Natural killer cell treated with Interleukin-12 subunit alpha and Interleukin-12 subunit beta and Interleukin-15 and Interleukin-18, amount 100 ng/mL, for 72 hours (primary cell): ENCODE measurements around the gene MEIS3. TPM values are rescaled to one million over a fixed set of nuclear protein-coding genes. Genes with fewer than 3 reads are reported as not detected.

Experiments
- ATAC-seq, 2 donors: fragments of 150-1000 bp; cut with Tn5 transposase in 1 of 2; sonication (Bioruptor Pico), chemical (Tn5 transposase) in 1 of 2; 2 replicates each; pipeline ENCODE4 v1.10.0; 2021
- DNase-seq: peaks from one replicate; pipeline ENCODE4 v3.0.0; 2022; ENCODE audit warnings: low spot score
- H3K27ac Mint-ChIP-seq, 2 donors: 1 replicate in 1 of 2; 2 replicates in 1 of 2; pipeline ENCODE4 v1.8.0; 2022; ENCODE audit warnings: mixed read lengths in 2 of 2, mild to moderate bottlenecking in 1 of 2, moderate library complexity in 1 of 2
- H3K27me3 Mint-ChIP-seq, 2 donors: 1 replicate in 1 of 2; 2 replicates in 1 of 2; pipeline ENCODE4 v1.8.0; 2022; ENCODE audit warnings: mixed read lengths in 2 of 2
- H3K36me3 Mint-ChIP-seq: one replicate; pipeline ENCODE4 v1.8.0; 2022; ENCODE audit warnings: mixed read lengths
- H3K4me1 Mint-ChIP-seq, 2 donors: 1 replicate in 1 of 2; 2 replicates in 1 of 2; pipeline ENCODE4 v1.8.0; 2022; ENCODE audit warnings: low read depth in 2 of 2, mixed read lengths in 2 of 2, mild to moderate bottlenecking in 1 of 2
- H3K4me3 Mint-ChIP-seq: one replicate; pipeline ENCODE4 v1.8.0; 2022; ENCODE audit warnings: mixed read lengths
- H3K9me3 Mint-ChIP-seq: 2 replicates; pipeline ENCODE4 v1.8.0; 2022; ENCODE audit warnings: mixed read lengths
- total RNA-seq, 2 donors: library from RNA; stranded (reverse); gene quantifications; one replicate each; pipeline ENCODE4 v1.2.3, GENCODE V29; 2022

The MEIS3 gene
- total RNA-seq, 2 donors from 2014 or later, result not detected

- H3K36me3 Mint-ChIP-seq, result no peaks in the 10 kb centered on the region
- peak overlapping the region; percentile 46 for H3K4me3 Mint-ChIP-seq
- H3K27ac Mint-ChIP-seq, result peak overlapping the region in 1 of 2 donors; percentile 6
- DNase-seq (peak; percentile 83), ATAC-seq (peak; percentile 64 to 66)
- no peaks in the 10 kb centered on the region for H3K9me3 Mint-ChIP-seq
- H3K27me3 Mint-ChIP-seq, result peaks cover 58 to 72% of the 10 kb centered on the region in 2 donors
- peaks cover 35 to 42% of the 10 kb centered on the region in 2 donors for H3K4me1 Mint-ChIP-seq
Observed at GRCh38 chr19:47445937-47446402, 26.6 kb upstream of the MEIS3 start.

- DNase-seq (no peak), ATAC-seq (no peak)
- no peaks in the 10 kb centered on the region for H3K36me3 Mint-ChIP-seq
- peaks cover 58 to 72% of the 10 kb centered on the region in 2 donors for H3K27me3 Mint-ChIP-seq
- no peaks in the 10 kb centered on the region for H3K9me3 Mint-ChIP-seq
- H3K4me3 Mint-ChIP-seq, result peak overlapping the region; percentile 46
- H3K27ac Mint-ChIP-seq, result peak overlapping the region in 1 of 2 donors; percentile 6
- H3K4me1 Mint-ChIP-seq, result peaks cover 35 to 42% of the 10 kb centered on the region in 2 donors
Observed at GRCh38 chr19:47445527-47445926, 26.2 kb upstream of the MEIS3 start.

GRCh38 chr19:47444388-47444821 lies 25.1 kb upstream of the MEIS3 start:
- Mint-ChIP-seq H3K9me3 (no peaks in the 10 kb centered on the region), H3K36me3 (no peaks in the 10 kb centered on the region), H3K27ac (no peak overlapping the region), H3K4me1 (peaks cover 35 to 42% of the 10 kb centered on the region in 2 donors), H3K4me3 (peak overlapping the region; percentile 54), H3K27me3 (peaks cover 58 to 74% of the 10 kb centered on the region in 2 donors)
- DNase-seq (no peak), ATAC-seq (no peak)

- peak overlapping the region; percentile 54 for H3K4me3 Mint-ChIP-seq
- H3K9me3 Mint-ChIP-seq, result no peaks in the 10 kb centered on the region
- ATAC-seq, result no peak
- peaks cover 57 to 70% of the 10 kb centered on the region in 2 donors for H3K27me3 Mint-ChIP-seq
- DNase-seq, result no peak
- H3K27ac Mint-ChIP-seq, result no peak overlapping the region
- no peaks in the 10 kb centered on the region for H3K36me3 Mint-ChIP-seq
- peaks cover 35 to 42% of the 10 kb centered on the region in 2 donors for H3K4me1 Mint-ChIP-seq
Observed at GRCh38 chr19:47443331-47443730, 24.0 kb upstream of the MEIS3 start.

- H3K27me3 Mint-ChIP-seq, result peaks cover 42 to 69% of the 10 kb centered on the region in 2 donors
- H3K9me3 Mint-ChIP-seq, result no peaks in the 10 kb centered on the region
- ATAC-seq, result no peak
- no peak for DNase-seq
- no peak overlapping the region for H3K27ac Mint-ChIP-seq
- peaks cover 18 to 32% of the 10 kb centered on the region in 2 donors for H3K4me1 Mint-ChIP-seq
- H3K4me3 Mint-ChIP-seq, result no peak overlapping the region
- H3K36me3 Mint-ChIP-seq, result no peaks in the 10 kb centered on the region
Observed at GRCh38 chr19:47438793-47439220, 19.5 kb upstream of the MEIS3 start.

- H3K36me3 Mint-ChIP-seq, result no peaks in the 10 kb centered on the region
- H3K27ac Mint-ChIP-seq, result no peak overlapping the region
- H3K4me1 Mint-ChIP-seq, result peaks cover 9 to 21% of the 10 kb centered on the region in 2 donors
- no peak for DNase-seq
- H3K27me3 Mint-ChIP-seq, result peaks cover 35 to 66% of the 10 kb centered on the region in 2 donors
- no peak for ATAC-seq
- no peak overlapping the region for H3K4me3 Mint-ChIP-seq
- no peaks in the 10 kb centered on the region for H3K9me3 Mint-ChIP-seq
Observed at GRCh38 chr19:47437500-47437899, 18.2 kb upstream of the MEIS3 start.

GRCh38 chr19:47436712-47437401 lies 17.5 kb upstream of the MEIS3 start:
- Mint-ChIP-seq H3K27ac (no peak overlapping the region), H3K27me3 (peaks cover 35 to 68% of the 10 kb centered on the region in 2 donors), H3K4me3 (no peak overlapping the region), H3K36me3 (no peaks in the 10 kb centered on the region), H3K9me3 (no peaks in the 10 kb centered on the region), H3K4me1 (peaks cover 12 to 21% of the 10 kb centered on the region in 2 donors)
- DNase-seq, result peak; percentile 82
- peak; percentile 83 to 91 for ATAC-seq

GRCh38 chr19:47435883-47436417 lies 16.6 kb upstream of the MEIS3 start:
- no peaks in the 10 kb centered on the region for H3K36me3 Mint-ChIP-seq
- H3K27me3 Mint-ChIP-seq, result peaks cover 34 to 68% of the 10 kb centered on the region in 2 donors
- H3K4me3 Mint-ChIP-seq, result no peak overlapping the region
- peaks cover 12 to 21% of the 10 kb centered on the region in 2 donors for H3K4me1 Mint-ChIP-seq
- no peak overlapping the region for H3K27ac Mint-ChIP-seq
- no peak for DNase-seq
- no peaks in the 10 kb centered on the region for H3K9me3 Mint-ChIP-seq
- ATAC-seq, result no peak

- H3K27me3 Mint-ChIP-seq, result peaks cover 35 to 64% of the 10 kb centered on the region in 2 donors
- no peak overlapping the region for H3K4me3 Mint-ChIP-seq
- peaks cover 12 to 21% of the 10 kb centered on the region in 2 donors for H3K4me1 Mint-ChIP-seq
- DNase-seq, result no peak
- H3K36me3 Mint-ChIP-seq, result no peaks in the 10 kb centered on the region
- no peak for ATAC-seq
- no peaks in the 10 kb centered on the region for H3K9me3 Mint-ChIP-seq
- H3K27ac Mint-ChIP-seq, result no peak overlapping the region
Observed at GRCh38 chr19:47435196-47435595, 15.9 kb upstream of the MEIS3 start.

GRCh38 chr19:47434088-47434487 lies 14.8 kb upstream of the MEIS3 start:
- Mint-ChIP-seq H3K27ac (no peak overlapping the region), H3K4me1 (peaks cover 17 to 21% of the 10 kb centered on the region in 2 donors), H3K9me3 (no peaks in the 10 kb centered on the region), H3K4me3 (no peak overlapping the region), H3K36me3 (no peaks in the 10 kb centered on the region), H3K27me3 (peaks cover 36 to 59% of the 10 kb centered on the region in 2 donors)
- ATAC-seq, result no peak
- DNase-seq, result no peak

GRCh38 chr19:47433121-47433520 lies 13.8 kb upstream of the MEIS3 start:
- ATAC-seq, result no peak

GRCh38 chr19:47432499-47432898 lies 13.2 kb upstream of the MEIS3 start:
- H3K4me3 Mint-ChIP-seq, result no peak overlapping the region
- ATAC-seq, result no peak
- H3K9me3 Mint-ChIP-seq, result no peaks in the 10 kb centered on the region
- H3K27me3 Mint-ChIP-seq, result peaks cover 28 to 43% of the 10 kb centered on the region in 2 donors
- H3K36me3 Mint-ChIP-seq, result no peaks in the 10 kb centered on the region
- DNase-seq, result no peak
- H3K4me1 Mint-ChIP-seq, result peaks cover 17 to 20% of the 10 kb centered on the region in 2 donors
- no peak overlapping the region for H3K27ac Mint-ChIP-seq

More at GRCh38 chr19:47433121-47433520, 13.8 kb upstream of the MEIS3 start:
- Mint-ChIP-seq H3K4me1 (peaks cover 17 to 21% of the 10 kb centered on the region in 2 donors), H3K27me3 (peaks cover 31 to 49% of the 10 kb centered on the region in 2 donors), H3K9me3 (no peaks in the 10 kb centered on the region), H3K27ac (no peak overlapping the region), H3K4me3 (no peak overlapping the region), H3K36me3 (no peaks in the 10 kb centered on the region)
- DNase-seq, result no peak

GRCh38 chr19:47432091-47432490 lies 12.8 kb upstream of the MEIS3 start:
- Mint-ChIP-seq H3K4me1 (peaks cover 16% of the 10 kb centered on the region in 2 donors), H3K27me3 (peaks cover 32 to 39% of the 10 kb centered on the region in 2 donors), H3K4me3 (no peak overlapping the region), H3K9me3 (no peaks in the 10 kb centered on the region), H3K27ac (no peak overlapping the region), H3K36me3 (no peaks in the 10 kb centered on the region)
- ATAC-seq (no peak), DNase-seq (no peak)
